Activated naive CD4-positive, alpha-beta T cell treated with Interleukin-2 at 50 U/mL for 16 hours (primary cell): ENCODE results near the gene SEMA7A.

Experiments used
- DNase-seq: peaks from one replicate; pipeline ENCODE4 v3.0.0-alpha.2; 2020

The SEMA7A gene

DNA sequence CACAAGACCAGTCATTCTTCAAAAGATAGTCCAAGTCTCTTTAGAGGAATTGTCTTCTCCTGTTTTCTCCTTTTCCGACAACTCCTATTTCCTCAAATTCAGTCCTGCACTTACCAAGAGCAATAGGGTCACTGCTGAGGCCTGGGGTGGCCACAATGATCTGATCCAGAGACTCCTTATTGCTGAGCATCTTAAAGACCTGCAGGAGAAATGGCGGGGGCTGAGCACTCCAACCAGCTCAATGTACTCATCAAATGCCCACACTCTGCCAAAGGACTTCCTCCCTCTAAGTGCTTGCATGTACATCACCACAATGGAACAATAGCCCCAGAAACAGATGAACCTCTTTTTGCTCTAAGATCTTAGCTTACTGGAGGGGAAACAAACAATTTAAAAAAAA is 17.6 kb upstream of the SEMA7A start:
- no peak for DNase-seq

GRCh38 chr15:74449643-74450205 is 16.0 kb upstream of the SEMA7A start:
- no peak for DNase-seq

- DNase-seq, result no peak
Measured at GRCh38 chr15:74449095-74449494, 15.3 kb upstream of the SEMA7A start.

DNA sequence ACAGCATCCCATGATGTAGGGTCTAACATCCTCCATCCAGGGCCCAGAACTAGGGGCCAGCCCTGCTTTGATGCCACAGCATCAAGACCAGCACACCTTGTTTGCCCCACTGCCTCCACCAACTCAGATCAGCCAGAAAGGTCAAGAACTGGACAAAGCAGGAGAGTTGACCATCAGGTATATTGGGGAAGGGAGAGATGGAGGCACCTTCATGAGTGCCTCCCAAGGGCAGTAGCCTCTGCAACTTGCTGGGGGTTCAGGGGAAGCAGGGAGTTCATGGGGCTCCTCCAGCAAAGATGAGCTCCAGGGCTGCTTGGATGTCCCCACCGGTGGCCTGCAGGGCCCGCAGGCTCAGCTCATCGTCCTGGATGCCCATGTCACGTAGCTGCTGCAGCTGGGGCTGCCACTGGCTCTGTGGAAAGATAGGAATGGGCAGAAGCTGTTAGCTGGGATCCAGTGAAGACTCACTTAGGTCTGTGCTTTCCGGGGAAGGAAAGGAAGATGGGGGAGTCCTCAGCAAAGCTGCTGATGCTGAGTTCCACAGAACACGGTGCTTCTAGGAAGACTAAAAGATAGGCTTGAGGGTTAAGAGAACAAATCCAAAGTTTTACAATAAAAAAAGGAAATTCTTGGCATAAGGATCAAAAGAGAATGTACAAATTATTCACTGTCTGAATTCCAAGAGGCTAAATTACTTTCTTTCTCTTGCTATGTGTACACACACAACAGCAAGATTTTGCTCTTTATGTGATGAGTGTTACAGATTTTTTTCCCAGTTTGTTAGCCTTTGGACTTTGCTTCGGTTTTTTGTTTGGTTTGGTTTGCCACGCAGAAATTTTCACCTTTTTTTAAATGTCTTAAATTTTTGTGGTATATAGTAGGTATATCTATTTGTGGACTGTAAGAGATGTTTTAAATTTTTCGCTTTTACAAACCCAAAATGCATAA is 12.3 kb upstream of the SEMA7A start:
- no peak for DNase-seq

GRCh38 chr15:74444106-74445062 is 10.6 kb upstream of the SEMA7A start:
- no peak for DNase-seq

DNA sequence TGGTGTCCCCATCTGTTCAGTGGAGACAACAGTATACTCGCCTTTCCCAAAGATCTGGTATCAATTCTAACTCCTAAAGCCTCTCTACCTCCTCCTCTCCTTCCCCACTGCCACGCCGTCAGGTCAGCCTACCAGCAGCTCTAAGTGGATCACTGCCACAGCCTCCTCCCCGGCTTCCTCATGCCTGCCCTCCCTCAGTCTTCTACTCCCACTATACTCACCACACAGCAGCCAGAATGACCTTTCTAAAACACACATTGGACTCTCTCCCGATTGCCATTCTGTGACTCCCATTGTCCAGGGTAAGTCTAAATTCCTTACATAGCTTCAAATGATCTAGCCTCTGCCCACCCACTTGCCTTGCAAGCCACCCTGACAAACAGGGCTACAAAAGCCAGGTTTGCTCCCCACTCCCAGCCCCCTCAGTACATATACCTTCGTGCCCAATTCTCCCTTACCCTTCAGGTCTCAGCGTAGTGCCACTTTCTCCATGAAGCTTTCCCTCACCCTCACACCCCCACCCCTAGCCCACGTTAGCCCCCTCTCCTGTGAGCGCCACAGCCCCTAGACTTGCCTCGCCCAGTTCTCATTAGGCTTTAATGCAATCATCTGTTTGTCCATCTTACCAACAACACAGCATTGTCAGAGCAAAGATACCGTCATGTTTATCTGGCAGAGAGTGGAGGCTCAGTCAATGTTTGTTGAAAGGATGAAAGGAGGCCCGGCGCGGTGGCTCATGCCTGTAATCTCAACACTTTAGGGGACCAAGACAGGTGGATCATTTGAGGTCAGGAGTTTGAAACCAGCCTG is 9.5 kb upstream of the SEMA7A start:
- DNase-seq, result no peak

- no peak for DNase-seq
Measured at GRCh38 chr15:74442604-74443003, 8.8 kb upstream of the SEMA7A start.

DNA sequence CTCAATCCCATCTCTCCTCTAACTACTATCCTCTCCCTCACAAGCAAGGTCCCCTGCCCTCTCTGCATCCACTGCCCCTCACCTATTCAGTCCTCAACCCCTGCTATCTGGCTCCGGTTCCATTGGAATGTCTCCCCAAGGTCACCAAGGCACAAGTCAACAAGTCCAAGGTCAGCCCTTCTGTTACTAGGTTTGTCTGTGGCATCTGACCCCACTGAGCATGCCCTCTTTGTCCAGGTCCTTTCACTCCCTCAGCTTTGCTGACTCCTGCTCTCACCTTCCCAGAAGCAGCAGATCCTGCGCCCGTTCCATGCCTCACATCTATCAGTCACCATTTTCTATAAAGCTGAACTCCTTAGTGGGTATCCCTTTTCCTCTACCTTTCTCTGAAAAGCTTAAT is 8.3 kb upstream of the SEMA7A start:
- DNase-seq, result no peak

- DNase-seq, result no peak
Measured at GRCh38 chr15:74441248-74441941, 7.6 kb upstream of the SEMA7A start.

DNA sequence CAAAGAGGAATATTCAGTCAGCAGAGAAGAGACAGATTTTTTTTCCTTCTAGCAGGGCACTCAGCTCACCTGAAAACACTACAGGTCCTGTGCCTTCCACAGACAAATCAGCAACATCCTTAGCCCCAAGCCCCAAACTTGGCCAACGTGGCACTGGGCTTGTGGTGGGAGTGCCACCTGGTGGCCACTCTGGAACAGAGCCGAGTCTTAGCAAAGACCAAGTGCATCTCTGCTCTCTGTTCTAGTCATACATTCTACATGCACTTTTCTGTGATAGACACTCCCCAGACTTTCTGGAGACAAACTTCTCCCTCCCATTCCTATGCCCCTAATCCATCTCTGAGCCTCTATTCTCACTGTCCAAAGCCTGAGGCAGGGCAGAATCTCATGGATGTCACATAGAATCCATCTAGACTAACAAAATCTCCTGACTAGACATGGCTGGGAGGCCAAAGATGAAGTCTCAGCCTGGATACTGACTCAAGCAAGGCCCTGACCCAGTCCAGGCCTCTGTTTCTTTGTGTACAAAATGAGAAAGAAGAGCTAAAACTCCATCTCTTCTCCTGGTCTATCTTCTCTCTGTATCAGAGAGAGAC is 5.1 kb upstream of the SEMA7A start:
- DNase-seq, result peak; percentile 79

DNA sequence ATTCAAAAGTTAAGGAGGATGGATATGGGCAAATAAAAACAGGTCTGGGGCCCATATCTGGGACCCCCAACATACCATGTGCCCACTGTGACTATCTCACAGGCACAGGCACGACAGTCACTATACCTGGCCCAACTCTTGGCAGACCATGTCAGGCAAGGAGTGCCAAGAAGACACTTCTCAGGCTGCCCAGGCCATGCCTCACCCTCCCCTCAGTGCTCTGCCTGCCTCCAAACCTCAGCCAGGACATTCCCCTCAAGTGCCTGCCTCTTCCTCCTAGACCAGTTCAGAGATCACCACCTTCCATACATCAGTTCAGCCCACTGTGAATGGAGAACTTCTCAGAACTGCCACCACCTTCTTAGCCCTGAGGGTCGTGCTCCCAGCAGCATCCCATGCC is 4.4 kb upstream of the SEMA7A start:
- DNase-seq, result no peak

- no peak for DNase-seq
Measured at GRCh38 chr15:74434263-74435136, 742 bp upstream of the SEMA7A start.

DNA sequence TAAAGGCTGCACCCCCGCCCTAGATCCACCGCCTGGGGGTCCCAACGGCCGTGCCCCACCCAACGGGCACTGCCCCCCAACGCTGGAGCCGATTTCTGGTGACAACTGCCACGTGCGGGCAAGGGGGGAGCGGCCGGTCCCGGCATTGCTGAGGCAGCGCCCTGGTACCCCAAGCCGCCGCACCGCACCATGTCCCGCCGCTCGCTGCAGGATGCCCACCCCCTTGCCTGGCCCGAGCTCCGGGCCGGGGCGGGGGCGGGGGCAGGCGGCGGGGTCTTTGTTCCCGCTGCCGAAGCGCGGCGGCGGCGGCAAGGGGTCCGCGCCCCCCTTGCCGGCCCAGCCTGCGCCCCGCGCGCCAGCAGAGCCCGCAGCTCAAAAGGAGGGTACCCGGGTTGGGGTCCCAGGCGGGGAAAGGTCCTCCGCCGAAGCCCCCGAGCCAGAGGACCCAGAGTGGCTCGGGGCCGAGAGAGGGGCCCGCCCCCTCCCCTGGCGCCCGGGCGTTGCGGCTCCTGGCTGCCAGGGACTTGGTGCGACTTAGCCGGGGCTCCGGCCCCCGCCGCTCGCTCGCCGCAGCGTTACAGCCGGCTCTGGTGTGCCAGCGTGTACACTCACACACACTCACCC is 678 bp downstream of the SEMA7A start:
- DNase-seq, result no peak

- DNase-seq, result no peak
Measured at GRCh38 chr15:74432271-74432967, 1.3 kb downstream of the SEMA7A start.

GRCh38 chr15:74431645-74432044 is 2.1 kb downstream of the SEMA7A start:
- peak; percentile 14 for DNase-seq

DNA sequence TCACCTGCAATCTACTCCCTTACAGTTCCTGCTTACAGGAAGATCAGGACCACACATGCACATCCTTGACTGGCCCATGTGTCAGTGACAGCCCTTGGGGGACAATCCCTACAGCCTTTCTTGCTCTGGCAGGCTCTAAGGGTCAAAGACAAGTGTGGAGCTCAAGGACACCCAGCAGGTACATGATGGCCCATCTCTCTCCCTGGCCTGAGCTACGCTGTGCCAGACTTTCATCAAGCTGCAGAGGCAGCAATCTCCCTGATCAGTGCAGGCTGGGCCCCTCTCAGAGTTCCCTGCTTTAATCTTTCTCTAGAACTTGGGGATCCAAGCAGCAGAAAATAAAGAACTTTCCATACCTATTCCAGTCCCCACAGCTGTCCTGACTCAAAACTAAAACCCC is 2.6 kb downstream of the SEMA7A start:
- DNase-seq, result no peak

DNA sequence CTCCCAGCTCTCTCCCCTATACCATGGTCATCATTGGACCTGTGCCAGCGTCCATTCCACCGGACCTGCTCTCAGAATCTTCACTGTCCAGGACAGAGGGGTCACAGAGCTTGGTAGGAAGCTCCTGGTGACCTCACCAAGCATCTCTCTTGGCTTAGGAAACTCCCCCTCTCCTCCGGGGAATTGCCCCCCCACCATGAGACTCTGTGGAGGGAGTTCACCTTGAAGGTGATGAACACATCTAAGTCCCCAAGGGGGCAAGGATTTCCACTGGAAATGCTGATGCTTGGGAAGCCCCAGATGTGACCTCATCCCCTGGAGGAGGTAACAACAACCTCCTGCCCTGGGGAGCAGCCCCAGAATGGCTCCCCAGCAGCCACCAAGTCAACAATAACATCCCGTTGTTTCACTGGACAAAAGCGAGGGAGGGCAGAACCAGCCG is 3.2 kb downstream of the SEMA7A start:
- DNase-seq, result no peak

- no peak for DNase-seq
Measured at GRCh38 chr15:74429781-74430400, 3.9 kb downstream of the SEMA7A start.
